Stimulated activated CD8-positive, alpha-beta memory T cell treated with anti-CD3 and anti-CD28 coated beads, Interleukin-15, amount 100 ng/mL, for 4 hours (primary cell): ENCODE results near the gene ISM1.
A peak's percentile ranks its signal among the peaks of the same experiment; 100 is the strongest.

Experiments used
- DNase-seq, 2 donors: peaks; one replicate each; pipeline ENCODE4 v3.0.0-alpha.2; 2020; ENCODE audit warnings: low read depth in 2 of 2

The ISM1 gene

GRCh38 chr20:13220904-13221297 is at the start of gene ISM1:
Gene ISM1 (plus strand): TSS chr20:13221274. CDS start chr20:13221777, 503 bp downstream.
- peak in 1 of 2 donors; percentile 14 for DNase-seq

GRCh38 chr20:13173201-13173600 is 47.9 kb upstream of the ISM1 start:
- no peak for DNase-seq

- DNase-seq, result no peak
These were observed 46.7 kb upstream of the ISM1 start for GRCh38 chr20:13174402-13174801.

- no peak for DNase-seq
These were observed 39.8 kb upstream of the ISM1 start for GRCh38 chr20:13180986-13181889.

- DNase-seq, result no peak
These were observed 38.1 kb upstream of the ISM1 start for GRCh38 chr20:13183005-13183404.

GRCh38 chr20:13186043-13186774 is 34.9 kb upstream of the ISM1 start:
- DNase-seq, result no peak

- no peak for DNase-seq
These were observed 33.2 kb upstream of the ISM1 start for GRCh38 chr20:13187899-13188298.

- DNase-seq, result no peak
These were observed 21.8 kb upstream of the ISM1 start for GRCh38 chr20:13199279-13199678.

GRCh38 chr20:13200767-13201500 is 20.1 kb upstream of the ISM1 start:
- DNase-seq, result no peak

GRCh38 chr20:13202565-13202964 is 18.5 kb upstream of the ISM1 start:
- no peak for DNase-seq

- no peak for DNase-seq
These were observed 15.6 kb upstream of the ISM1 start for GRCh38 chr20:13205425-13205824.

GRCh38 chr20:13205848-13206434 is 15.1 kb upstream of the ISM1 start:
- no peak for DNase-seq

GRCh38 chr20:13207016-13207415 is 14.1 kb upstream of the ISM1 start:
- DNase-seq, result no peak

- DNase-seq, result no peak
These were observed 9.0 kb upstream of the ISM1 start for GRCh38 chr20:13211956-13212618.

- no peak for DNase-seq
These were observed 8.3 kb upstream of the ISM1 start for GRCh38 chr20:13212750-13213149.

- no peak for DNase-seq
These were observed 7.7 kb upstream of the ISM1 start for GRCh38 chr20:13213335-13213734.

- DNase-seq, result no peak
These were observed 4.5 kb upstream of the ISM1 start for GRCh38 chr20:13216533-13216932.

GRCh38 chr20:13219327-13220193 is 1.5 kb upstream of the ISM1 start:
- DNase-seq, result no peak

GRCh38 chr20:13220194-13220903 is 725 bp upstream of the ISM1 start:
- no peak for DNase-seq

GRCh38 chr20:13221313-13221672 is 219 bp downstream of the ISM1 start:
- DNase-seq, result no peak
